Measurements from ENCODE around the gene EDN1. TPM values are rescaled to one million over a fixed set of nuclear protein-coding genes. Genes with fewer than 3 reads are reported as not detected.
"Not testable (repeated sequence)": the region's sequence is repeated elsewhere in the genome, so short reads cannot be mapped to it uniquely, and the experiment has no call there.

The EDN1 gene
- total and polyA plus RNA-seq, 12 donors, result 0.18 to 7.9 (median 1.6) TPM

- DNase-seq, result no peak
- Histone ChIP-seq H3K4me3 (no peak overlapping the region), H3K4me1 (replicated peaks in 1 of 2) (no peaks in the 10 kb centered on the region), H3K27ac (no peak overlapping the region), H3K36me3 (replicated peaks in 1 of 2) (no peaks in the 10 kb centered on the region), H3K9me3 (replicated peaks in 1 of 3) (no peaks in the 10 kb centered on the region), H3K27me3 (no peaks in the 10 kb centered on the region)
- 81 to 83% (median 82%) methylated on average over 2 of the region's 2 CpGs for WGBS, 4 donors
- intact Hi-C loops (cut with DNase I), result no loop called here
- TF ChIP-seq, protein P1, sequence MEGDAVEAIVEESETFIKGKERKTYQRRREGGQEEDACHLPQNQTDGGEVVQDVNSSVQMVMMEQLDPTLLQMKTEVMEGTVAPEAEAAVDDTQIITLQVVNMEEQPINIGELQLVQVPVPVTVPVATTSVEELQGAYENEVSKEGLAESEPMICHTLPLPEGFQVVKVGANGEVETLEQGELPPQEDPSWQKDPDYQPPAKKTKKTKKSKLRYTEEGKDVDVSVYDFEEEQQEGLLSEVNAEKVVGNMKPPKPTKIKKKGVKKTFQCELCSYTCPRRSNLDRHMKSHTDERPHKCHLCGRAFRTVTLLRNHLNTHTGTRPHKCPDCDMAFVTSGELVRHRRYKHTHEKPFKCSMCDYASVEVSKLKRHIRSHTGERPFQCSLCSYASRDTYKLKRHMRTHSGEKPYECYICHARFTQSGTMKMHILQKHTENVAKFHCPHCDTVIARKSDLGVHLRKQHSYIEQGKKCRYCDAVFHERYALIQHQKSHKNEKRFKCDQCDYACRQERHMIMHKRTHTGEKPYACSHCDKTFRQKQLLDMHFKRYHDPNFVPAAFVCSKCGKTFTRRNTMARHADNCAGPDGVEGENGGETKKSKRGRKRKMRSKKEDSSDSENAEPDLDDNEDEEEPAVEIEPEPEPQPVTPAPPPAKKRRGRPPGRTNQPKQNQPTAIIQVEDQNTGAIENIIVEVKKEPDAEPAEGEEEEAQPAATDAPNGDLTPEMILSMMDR (IDR thresholded peaks at IDR 0.05), result no peak
- no peak for TF ChIP-seq POLR2A (IDR thresholded peaks at IDR 0.05)
Measured at GRCh38 chr6:12331474-12331873, 41.3 kb downstream of the EDN1 start.

- WGBS, 4 donors, result 65 to 85% (median 76%) methylated on average over 7 to 8 of the region's 8 CpGs
- DNase-seq, result no peak
- intact Hi-C loops (cut with DNase I), result no loop called here
- H3K27ac ChIP-seq, result no peak overlapping the region
- H3K9me3 ChIP-seq (replicated peaks in 1 of 3), result no peaks in the 10 kb centered on the region
- H3K36me3 ChIP-seq (replicated peaks in 1 of 2), result no peaks in the 10 kb centered on the region
- no peak overlapping the region for H3K4me3 ChIP-seq
- no peaks in the 10 kb centered on the region for H3K27me3 ChIP-seq
- no peak for TF ChIP-seq POLR2A (IDR thresholded peaks at IDR 0.05)
- TF ChIP-seq, protein P1 (IDR thresholded peaks at IDR 0.05), result no peak
- H3K4me1 ChIP-seq (replicated peaks in 1 of 2), result no peaks in the 10 kb centered on the region
Measured at GRCh38 chr6:12331951-12332749, 42.0 kb downstream of the EDN1 start.

GRCh38 chr6:12332750-12333079 is 42.6 kb downstream of the EDN1 start:
- H3K27me3 ChIP-seq; H3K27ac ChIP-seq; H3K4me1 ChIP-seq (replicated peaks in 1 of 2); H3K4me3 ChIP-seq; H3K9me3 ChIP-seq (replicated peaks in 1 of 3); intact Hi-C loops (cut with DNase I); H3K36me3 ChIP-seq (replicated peaks in 1 of 2); DNase-seq: not testable (repeated sequence)
- 85 to 87% (median 86%) methylated on average over 5 of the region's 5 CpGs for WGBS, 4 donors

GRCh38 chr6:12333128-12333527 is 43.0 kb downstream of the EDN1 start:
- Histone ChIP-seq H3K27me3 (no peaks in the 10 kb centered on the region), H3K27ac (no peak overlapping the region), H3K4me1 (replicated peaks in 1 of 2) (no peaks in the 10 kb centered on the region), H3K4me3 (no peak overlapping the region), H3K9me3 (replicated peaks in 1 of 3) (no peaks in the 10 kb centered on the region), H3K36me3 (replicated peaks in 1 of 2) (no peaks in the 10 kb centered on the region)
- WGBS, 4 donors, result 90 to 100% (median 96%) methylated on average over 1 of the region's 1 CpG
- intact Hi-C loops (cut with DNase I), result no loop called here
- DNase-seq, result no peak
- no peak for TF ChIP-seq POLR2A (IDR thresholded peaks at IDR 0.05)
- TF ChIP-seq, protein P1 (IDR thresholded peaks at IDR 0.05), result no peak

DNA sequence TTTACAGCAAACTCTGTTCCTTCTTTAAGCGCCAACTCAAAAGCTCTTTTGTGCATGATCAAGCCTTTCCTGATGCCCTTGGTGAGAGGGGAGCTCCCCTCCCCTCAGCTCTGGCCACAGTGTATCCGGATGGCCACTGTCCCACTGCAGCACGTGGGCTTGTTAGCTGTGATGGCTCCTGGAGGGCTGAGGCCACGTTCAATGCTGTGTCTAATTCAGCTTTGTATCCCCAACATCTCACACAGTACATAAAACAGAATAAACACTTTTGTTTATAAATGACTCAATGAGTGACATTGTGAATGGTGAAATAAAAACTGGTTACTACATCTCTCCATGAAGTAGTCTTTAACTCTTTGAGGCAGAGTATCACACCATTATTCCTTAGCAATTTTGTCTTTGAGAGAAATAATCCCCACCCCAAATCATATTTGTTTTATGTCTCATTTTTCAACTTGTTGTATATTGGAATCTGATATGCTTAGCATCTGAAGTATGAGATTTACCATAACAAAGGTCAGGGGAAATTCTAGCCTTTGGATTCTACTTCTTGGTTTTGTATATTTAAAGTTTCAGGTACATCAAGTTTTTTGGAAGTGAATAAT is 44.5 kb downstream of the EDN1 start:
- H3K27ac ChIP-seq, result no peak overlapping the region
- DNase-seq, result no peak

More for the DNA sequence above, 44.5 kb downstream of the EDN1 start:
- H3K9me3 ChIP-seq (replicated peaks in 1 of 3), result no peaks in the 10 kb centered on the region
- H3K4me3 ChIP-seq, result no peak overlapping the region
- no peaks in the 10 kb centered on the region for H3K4me1 ChIP-seq (replicated peaks in 1 of 2)
- no peaks in the 10 kb centered on the region for H3K36me3 ChIP-seq (replicated peaks in 1 of 2)
- no peak for TF ChIP-seq POLR2A (IDR thresholded peaks at IDR 0.05)
- TF ChIP-seq, protein P1 (IDR thresholded peaks at IDR 0.05), result no peak
- intact Hi-C loops (cut with DNase I), result no loop called here
- 74 to 87% (median 81%) methylated on average over 4 of the region's 4 CpGs for WGBS, 4 donors
- H3K27me3 ChIP-seq, result no peaks in the 10 kb centered on the region

All from adrenal gland (tissue), 12 donors.